HG03066 (cell line): ENCODE data around the gene LRRC8D.
"Not testable (repeated sequence)": the region's sequence is repeated elsewhere in the genome, so short reads cannot be mapped to it uniquely, and the experiment has no call there.

Experiments
- ATAC-seq: cut with Tn5 transposase; IDR thresholded peaks from one replicate; pipeline ENCODE4 v1.9.1; 2021; ENCODE audit warnings: low read depth; ENCODE audit not compliant: unreplicated experiment

Gene LRRC8D

GRCh38 chr1:89908672-89909436 is 88.0 kb downstream of the LRRC8D start:
- ATAC-seq = no peak

DNA sequence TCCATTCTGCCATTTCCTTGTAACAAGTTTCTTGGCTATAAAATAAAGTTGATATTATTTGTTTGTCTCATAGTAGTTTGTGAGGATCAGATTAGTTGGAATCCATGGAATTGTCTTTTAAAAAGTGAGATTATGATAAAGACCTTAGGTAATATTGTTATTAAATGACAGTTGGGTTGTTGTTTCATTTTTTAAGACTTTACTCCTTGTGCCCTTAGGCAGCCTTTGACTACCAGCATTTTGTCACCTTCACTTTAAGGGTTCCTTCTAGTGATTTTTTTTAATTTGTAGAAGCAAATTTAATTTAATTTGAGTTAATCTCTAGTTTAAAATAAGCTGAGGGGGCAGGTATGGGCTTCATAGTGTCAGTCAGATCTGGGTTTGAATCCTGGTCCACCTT is 89.4 kb downstream of the LRRC8D start:
- no peak for ATAC-seq

DNA sequence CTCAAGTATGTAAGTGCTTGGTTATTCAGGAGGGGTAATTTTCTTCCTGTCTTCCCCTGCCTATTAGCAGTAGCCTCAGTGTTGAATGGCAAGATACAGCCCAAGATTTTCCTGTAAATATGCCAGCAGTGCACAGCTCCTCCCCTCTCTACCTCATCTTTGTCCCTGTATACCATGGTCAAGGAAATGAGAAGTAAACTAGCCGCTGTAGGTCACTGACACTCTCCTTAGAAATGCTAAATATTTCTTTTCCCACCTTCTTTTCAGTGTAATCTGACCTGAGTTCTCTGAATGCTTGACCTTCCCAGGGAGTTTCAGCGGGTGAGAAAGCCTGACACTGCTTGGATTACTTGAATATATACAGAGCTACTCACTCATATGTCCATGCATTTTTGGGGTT is 89.9 kb downstream of the LRRC8D start:
- no peak for ATAC-seq

- ATAC-seq = no peak
These were observed 90.6 kb downstream of the LRRC8D start for GRCh38 chr1:89911191-89911991.

- no peak for ATAC-seq
These were observed 91.2 kb downstream of the LRRC8D start for GRCh38 chr1:89912073-89912472.

DNA sequence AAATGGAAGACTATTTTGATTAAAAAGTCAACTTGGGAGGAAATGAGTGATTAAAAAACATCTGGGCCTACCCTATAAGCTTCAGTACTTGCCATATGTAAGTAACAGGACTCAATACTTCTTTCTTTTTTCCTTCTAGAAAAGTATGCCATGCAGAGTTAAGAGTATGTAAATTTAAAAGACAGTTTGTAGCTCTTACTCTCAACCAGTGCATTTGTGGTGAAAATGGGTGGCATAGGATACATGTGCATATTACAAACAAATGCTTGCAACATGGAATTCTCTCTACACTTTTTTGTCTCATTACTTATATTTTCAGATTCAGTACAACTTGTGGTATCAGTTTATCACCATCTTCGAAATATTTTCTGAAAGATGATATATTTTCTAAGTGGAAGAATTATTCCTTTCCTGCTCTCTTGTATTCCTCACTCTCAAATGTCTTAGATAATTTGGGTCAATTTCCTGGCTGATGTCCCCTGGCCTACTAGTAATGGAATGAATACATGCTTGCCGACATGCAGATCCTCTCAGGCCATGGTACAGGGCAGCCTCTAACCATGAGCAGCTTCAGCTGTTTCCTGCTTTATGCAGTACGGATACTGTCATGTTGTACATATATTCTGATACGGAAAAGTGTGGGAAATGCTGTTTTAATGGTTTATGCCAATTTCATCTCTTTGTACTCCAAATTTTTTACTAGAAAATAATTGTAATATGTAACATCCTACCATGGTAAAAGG is 92.7 kb downstream of the LRRC8D start:
- no peak for ATAC-seq

DNA sequence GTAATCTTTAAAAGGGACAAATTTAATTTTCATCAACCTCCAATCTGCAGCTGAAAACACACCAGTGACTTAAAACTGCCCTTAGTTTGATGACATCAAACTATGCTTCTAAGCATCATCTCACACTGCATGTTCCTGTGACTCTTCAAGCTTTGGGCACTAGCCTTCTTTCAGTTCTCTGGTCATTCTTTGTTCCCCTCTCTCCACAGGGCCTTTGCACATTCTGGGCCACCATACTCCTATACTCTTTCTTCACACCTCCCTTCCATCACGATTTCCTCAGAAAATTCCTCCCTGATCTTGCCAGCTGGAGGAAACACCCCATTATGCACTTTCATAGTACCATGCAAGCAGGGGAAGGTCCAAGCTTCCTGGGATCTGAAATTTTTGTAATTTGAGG is 96.5 kb downstream of the LRRC8D start:
- ATAC-seq = no peak

DNA sequence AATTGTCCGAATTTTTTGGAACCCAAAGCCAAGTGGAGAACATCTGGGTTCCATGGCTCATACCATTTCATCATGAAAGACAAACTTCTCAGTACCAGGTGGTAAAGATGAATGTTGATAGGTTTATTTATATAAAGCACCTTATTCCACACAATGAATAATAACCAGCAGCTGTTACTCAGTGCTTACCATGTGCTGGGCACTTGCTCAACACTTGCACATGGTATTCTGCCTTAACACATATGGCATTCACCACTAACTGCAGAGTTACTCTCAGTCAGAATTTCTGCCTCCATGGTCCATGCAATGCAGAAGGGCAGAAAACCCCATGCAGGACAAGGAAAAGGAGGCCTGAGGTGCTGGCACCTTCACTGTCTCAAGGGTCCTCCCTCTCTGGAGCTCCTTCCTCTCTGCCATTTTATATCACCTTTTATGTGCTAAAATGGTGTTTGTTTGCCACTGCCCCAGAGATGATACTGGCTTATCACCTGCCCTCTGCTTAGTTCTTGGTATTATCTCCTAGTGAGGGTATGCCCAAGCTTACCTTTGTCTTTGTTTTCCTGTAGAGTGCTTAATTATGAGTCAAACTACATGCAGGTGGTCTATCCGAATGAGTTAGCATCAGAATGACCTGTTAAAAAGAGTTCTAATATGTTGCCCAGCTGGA is 97.4 kb downstream of the LRRC8D start:
- no peak for ATAC-seq

- no peak for ATAC-seq
These were observed 97.9 kb downstream of the LRRC8D start for GRCh38 chr1:89918794-89919155.

DNA sequence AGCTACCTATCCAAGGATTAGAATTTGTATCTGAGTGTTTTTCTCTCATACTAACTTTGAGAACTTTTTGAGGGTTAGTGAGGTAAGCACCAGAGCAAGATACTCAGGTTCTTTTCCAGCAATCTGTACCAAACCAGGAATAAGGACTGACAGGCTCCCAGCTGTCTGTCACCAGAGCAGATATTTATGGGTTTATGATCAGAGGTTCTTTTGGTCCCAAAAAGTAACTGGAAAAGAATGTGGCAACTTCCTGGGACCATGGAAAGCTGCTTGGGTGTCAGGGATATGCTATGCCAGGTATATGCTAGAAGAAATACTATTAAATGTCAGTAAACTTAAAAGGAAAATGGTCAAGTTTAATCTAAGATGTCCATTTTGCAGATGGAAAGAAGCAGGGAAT is 98.3 kb downstream of the LRRC8D start:
- ATAC-seq = no peak

- ATAC-seq = no peak
These were observed 102.1 kb downstream of the LRRC8D start for GRCh38 chr1:89922911-89923310.

DNA sequence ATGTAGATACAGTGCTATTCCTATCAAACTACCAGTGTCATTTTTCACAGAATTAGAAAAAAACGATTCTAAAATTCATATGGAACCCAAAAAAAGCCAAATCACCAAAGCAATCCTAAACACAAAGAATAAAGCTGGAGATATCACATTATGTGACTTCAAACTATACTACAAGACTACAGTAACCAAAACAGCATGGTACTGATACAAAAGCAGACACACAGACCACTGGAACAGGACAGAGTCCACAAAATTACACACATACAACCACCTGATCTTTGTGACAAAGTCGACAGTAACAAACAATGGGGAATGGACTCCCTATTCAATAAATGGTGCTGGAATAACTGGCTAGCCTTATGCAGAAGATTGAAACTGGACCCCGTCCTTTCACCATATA is 102.7 kb downstream of the LRRC8D start:
- ATAC-seq = no peak

GRCh38 chr1:89924075-89924474 is 103.2 kb downstream of the LRRC8D start:
- ATAC-seq = not testable (repeated sequence)

DNA sequence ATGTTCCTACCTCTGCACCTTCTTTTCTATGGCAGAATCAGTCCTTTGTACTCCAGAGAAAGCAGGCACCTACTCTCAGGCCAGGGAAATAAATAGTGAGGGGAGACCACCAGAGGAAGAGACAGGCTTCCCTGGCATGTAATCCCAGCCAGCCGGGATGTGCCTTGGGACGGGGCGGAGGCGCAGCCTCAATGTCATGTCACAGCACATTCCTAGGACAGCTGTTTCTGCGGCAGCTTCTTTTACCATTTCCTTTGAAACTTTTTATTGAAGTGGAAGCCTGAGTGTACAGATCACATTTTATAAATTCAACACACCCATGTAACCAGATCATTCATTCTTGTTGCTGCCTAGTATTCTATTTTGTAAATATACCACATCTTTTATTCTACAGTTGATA is 106.2 kb downstream of the LRRC8D start:
- ATAC-seq = no peak

DNA sequence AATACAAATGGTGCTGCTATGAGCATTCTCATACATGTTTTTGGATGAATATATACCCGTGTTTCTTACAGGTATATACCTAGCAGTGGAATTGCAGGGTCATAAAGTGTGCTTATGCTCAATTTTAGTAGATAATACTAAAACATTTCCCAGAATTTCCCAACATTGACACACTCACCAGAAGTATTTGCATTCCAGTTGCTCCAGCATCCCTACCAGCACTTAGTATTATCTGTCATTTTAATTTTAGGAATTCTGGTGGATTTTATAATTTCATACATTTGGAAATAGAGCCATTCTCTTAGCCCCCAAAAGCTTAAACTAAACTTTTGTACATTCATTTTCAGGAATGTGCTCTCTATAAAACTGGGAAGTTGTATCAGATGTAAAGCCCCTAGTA is 106.6 kb downstream of the LRRC8D start:
- ATAC-seq = no peak

DNA sequence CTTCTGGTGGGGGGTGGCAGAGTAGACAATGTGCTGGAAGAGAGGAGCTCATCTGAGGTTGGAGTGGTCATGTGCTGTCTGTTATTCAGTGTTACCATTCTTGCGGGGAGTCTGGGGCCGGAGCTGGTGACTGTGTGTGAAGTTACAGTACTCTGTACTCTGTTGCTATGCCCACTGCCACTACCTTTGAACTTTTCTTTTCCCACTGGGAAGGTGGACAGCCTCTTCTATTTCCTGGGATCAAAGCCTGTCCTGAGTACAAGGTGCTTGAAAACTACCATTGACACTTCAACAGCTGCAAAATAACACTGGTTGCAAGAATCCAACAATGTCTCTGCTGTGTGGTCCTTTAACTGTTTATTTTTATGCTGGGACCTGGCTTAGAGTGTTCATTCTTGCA is 107.7 kb downstream of the LRRC8D start:
- ATAC-seq = no peak

GRCh38 chr1:89929467-89930063 is 108.7 kb downstream of the LRRC8D start:
- no peak for ATAC-seq

GRCh38 chr1:89930579-89930978 is 109.7 kb downstream of the LRRC8D start:
- ATAC-seq = no peak

DNA sequence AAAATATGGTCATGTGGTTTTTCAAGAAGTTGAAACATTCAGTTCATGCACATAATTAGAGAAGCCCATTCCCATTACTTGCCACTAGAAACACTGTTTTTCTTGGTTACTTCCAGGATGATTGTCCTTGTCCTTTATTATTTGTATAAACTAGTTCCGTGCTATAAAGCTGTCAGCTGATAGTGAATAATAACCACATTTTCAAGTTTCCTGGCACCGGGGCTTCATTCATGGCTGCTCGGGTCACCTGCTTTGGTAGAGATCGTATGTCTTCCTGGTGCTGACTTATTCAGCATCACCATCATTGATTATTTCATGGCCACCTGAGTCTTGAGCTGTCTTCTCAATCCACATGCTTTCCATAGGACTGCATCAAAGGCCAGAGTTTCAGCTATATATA is 111.1 kb downstream of the LRRC8D start:
- no peak for ATAC-seq

GRCh38 chr1:89932598-89933364 is 111.9 kb downstream of the LRRC8D start:
- no peak for ATAC-seq
